Esophagus squamous epithelium (tissue), 5 donors: ENCODE data around the gene ATL3. TPM values are rescaled to one million over a fixed set of nuclear protein-coding genes. Genes with fewer than 3 reads are reported as not detected.

Experiments
- DNase-seq: peaks from one replicate; lab custom pipeline; 2025; lab: John Stamatoyannopoulos, UW
- H3K27ac ChIP-seq, 4 donors: fragments of 200-600 bp; sonication (generic); one replicate each; pipeline ENCODE4 v1.5.1; 2016 to 2019; ENCODE audit warnings: mild to moderate bottlenecking in 1 of 4
- H3K27me3 ChIP-seq, 4 donors: fragments of 200-600 bp; sonication (generic); 1 replicate in 3 of 4; 2 replicates in 1 of 4; pipeline versions ENCODE4 v1.5.1 to v1.6.0; 2017 to 2021; ENCODE audit warnings: antibody characterized with exemption in 1 of 4
- H3K36me3 ChIP-seq, 3 donors: fragments of 200-600 bp; sonication (generic); one replicate each; pipeline ENCODE4 v1.5.1; 2016 to 2019
- H3K4me1 ChIP-seq, 3 donors: fragments of 200-600 bp; sonication (generic); one replicate each; pipeline ENCODE4 v1.5.1; 2017 to 2019
- H3K4me3 ChIP-seq, 4 donors: fragments of 200-600 bp; sonication (generic); 1 replicate in 3 of 4; 2 replicates in 1 of 4; pipeline ENCODE4 v1.5.1; 2016 to 2019; ENCODE audit warnings: mild to moderate bottlenecking in 2 of 4, moderate library complexity in 1 of 4
- H3K9me3 ChIP-seq, 3 donors: fragments of 200-600 bp; sonication (generic); one replicate each; pipeline ENCODE4 v1.5.1; 2016 to 2019
- POLR2A ChIP-seq, 4 donors: fragments of 450-650 bp; IDR thresholded peaks; one replicate each; pipeline ENCODE4 v1.6.1; 2017; ENCODE audit warnings: antibody characterized with exemption in 4 of 4, mild to moderate bottlenecking in 4 of 4, moderate library complexity in 3 of 4
- WGBS, 2 donors: methylation state at CpG; one replicate each; pipeline ENCODE4 v1.1.5; 2018; 5-methylcytosine and 5-hydroxymethylcytosine counted together
- intact Hi-C: fragments of 100-400 bp; cut with DNase I; formaldehyde crosslinking; loops from one replicate; pipeline ENCODE4 v1.15.0; 2022
- total RNA-seq, 4 donors: library from RNA; depleted of rRNA; stranded (reverse); fragments of >200 nt; gene quantifications; one replicate each; pipeline ENCODE4 v1.1.0, GENCODE V29; 2016
- TF ChIP-seq, protein P1 (sequence below), 6 experiments: fragments of 450-650 bp in 4 of 6; fragments of 200-600 bp in 2 of 6; sonication (generic) in 2 of 6; IDR thresholded peaks; one replicate each; pipeline ENCODE4 v1.5.1; 2016 to 2019; ENCODE audit warnings: antibody characterized with exemption in 6 of 6, mild to moderate bottlenecking in 4 of 6, moderate library complexity in 4 of 6
- donor health status: DM: yes; HTN: yes; CAD: no.

Gene ATL3
- total RNA-seq, 4 donors from 2014 or later, result 39.1 to 79.7 (median 55.3) TPM

DNA sequence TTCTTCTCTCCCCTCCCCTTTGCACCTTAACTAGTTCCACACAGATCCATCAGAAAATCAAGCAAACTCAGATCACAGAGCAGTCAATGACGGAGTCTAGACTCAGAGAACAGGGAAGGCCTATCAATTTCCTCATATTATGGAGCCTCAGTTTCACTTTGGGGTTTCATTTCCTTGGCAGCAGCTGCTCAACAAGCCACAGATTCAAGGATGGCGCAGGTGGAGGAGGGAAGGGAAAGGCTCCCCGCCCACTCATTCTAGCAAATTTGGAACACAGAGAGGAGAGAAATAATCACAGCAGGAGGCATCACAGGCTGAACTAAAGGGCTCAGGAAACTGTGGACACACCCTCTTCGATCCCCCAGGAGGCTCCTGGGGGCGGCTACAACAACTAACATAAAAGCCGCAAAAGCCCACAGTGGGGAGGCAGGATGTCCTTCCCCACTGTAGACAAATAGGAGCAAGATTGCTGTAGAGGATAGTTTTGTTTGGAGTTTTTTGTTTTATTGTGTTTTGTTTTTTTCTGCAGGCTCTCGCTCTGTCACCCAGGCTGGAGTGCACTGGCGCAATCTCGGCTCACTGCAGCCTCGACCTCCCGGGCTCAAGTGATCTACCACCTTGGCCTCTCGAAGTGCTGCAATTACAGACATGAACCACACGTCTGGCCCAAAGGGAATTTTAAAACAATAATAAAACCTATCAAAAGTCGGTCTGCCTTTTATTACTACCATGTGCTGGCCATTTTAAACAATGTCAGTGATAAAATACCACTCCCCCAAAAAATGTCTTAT lies 60.4 kb downstream of the ATL3 start:
- intact Hi-C loops, result no loop called here
- H3K27me3 ChIP-seq, result peaks cover 0 to 13% (median 0%) of the 10 kb centered on the region in 4 donors
- H3K27ac ChIP-seq, result peak overlapping the region in 2 of 4 donors; percentile 2 to 60
- peak overlapping the region in 1 of 4 donors; percentile 0 for H3K4me3 ChIP-seq
- H3K4me1 ChIP-seq, result peaks cover 4 to 54% (median 18%) of the 10 kb centered on the region in 3 donors
- no peak for DNase-seq
- H3K9me3 ChIP-seq, result no peaks in the 10 kb centered on the region
- no peak for TF ChIP-seq POLR2A (IDR thresholded peaks at IDR 0.05)
- TF ChIP-seq, protein P1, sequence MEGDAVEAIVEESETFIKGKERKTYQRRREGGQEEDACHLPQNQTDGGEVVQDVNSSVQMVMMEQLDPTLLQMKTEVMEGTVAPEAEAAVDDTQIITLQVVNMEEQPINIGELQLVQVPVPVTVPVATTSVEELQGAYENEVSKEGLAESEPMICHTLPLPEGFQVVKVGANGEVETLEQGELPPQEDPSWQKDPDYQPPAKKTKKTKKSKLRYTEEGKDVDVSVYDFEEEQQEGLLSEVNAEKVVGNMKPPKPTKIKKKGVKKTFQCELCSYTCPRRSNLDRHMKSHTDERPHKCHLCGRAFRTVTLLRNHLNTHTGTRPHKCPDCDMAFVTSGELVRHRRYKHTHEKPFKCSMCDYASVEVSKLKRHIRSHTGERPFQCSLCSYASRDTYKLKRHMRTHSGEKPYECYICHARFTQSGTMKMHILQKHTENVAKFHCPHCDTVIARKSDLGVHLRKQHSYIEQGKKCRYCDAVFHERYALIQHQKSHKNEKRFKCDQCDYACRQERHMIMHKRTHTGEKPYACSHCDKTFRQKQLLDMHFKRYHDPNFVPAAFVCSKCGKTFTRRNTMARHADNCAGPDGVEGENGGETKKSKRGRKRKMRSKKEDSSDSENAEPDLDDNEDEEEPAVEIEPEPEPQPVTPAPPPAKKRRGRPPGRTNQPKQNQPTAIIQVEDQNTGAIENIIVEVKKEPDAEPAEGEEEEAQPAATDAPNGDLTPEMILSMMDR (IDR thresholded peaks at IDR 0.05), result peak in 1 of 6 experiments; percentile 4
- 68 to 78% methylated on average over 12 to 14 of the region's 14 CpGs for WGBS, 2 donors
- H3K36me3 ChIP-seq, result no peaks in the 10 kb centered on the region

DNA sequence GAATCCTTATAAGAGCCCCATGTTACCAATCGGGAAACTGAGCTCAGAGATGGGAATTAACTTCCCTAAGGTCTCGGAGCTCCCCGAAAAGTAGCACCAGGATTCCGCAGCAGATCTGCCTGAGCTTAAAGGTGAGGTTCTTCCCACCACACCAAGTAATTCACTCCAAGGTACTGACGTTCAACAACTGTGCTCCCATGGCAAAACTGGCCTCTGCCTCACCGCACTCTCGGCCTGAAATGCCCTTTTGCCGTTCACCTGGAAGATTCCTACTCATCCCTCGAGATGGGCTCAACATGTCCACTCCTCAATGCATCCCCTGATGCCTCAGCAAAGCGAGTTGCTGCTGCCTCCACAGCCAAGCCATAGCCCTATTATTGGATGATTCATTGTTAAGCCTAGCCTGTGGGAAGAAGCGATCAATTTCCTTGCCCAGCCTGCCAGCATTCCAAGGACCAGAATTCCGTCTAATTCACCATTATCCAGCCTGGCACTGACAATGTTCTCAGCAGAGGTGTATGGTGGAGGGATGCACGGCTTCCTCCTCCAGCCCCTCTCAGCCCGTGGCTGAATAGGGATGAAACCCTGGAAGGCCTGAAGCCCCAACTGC lies 61.1 kb downstream of the ATL3 start:
- DNase-seq, result no peak
- TF ChIP-seq POLR2A (IDR thresholded peaks at IDR 0.05), result no peak
- TF ChIP-seq, protein P1 (IDR thresholded peaks at IDR 0.05), result no peak
- Histone ChIP-seq H3K4me3 (no peak overlapping the region), H3K27ac (peak overlapping the region in 2 of 4 donors; percentile 2 to 60), H3K9me3 (no peaks in the 10 kb centered on the region), H3K36me3 (no peaks in the 10 kb centered on the region), H3K4me1 (peaks cover 4 to 54% (median 18%) of the 10 kb centered on the region in 3 donors), H3K27me3 (peaks cover 0 to 13% (median 0%) of the 10 kb centered on the region in 4 donors)
- WGBS, 2 donors, result 87 to 95% methylated on average over 9 to 10 of the region's 14 CpGs
- intact Hi-C loops, result no loop called here

DNA sequence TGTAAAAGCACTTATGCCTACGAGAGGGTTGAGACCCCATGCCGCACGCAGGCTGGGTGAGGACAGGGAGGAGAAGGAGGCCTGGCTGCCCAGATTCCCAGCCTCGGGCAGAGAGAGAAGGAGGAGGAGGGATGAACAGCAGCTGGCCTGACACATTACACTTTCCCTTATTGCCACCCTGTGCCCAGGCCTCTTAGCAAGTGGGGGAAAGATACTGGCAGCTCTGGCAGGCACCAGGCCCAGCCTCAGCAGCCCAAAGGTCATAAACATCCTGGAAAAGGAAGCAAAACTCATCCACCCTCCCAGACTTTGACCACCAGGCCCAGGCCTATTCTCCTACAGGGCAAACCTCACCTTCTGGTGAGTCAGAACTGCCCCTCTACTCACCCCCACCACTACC lies 61.6 kb downstream of the ATL3 start:
- Histone ChIP-seq H3K4me3 (no peak overlapping the region), H3K27ac (peak overlapping the region in 2 of 4 donors; percentile 2 to 60), H3K9me3 (no peaks in the 10 kb centered on the region), H3K4me1 (peaks cover 4 to 52% (median 18%) of the 10 kb centered on the region in 3 donors), H3K36me3 (no peaks in the 10 kb centered on the region), H3K27me3 (peaks cover 0 to 13% (median 0%) of the 10 kb centered on the region in 4 donors)
- 69 to 80% methylated on average over 4 of the region's 4 CpGs for WGBS, 2 donors
- intact Hi-C loops, result no loop called here
- DNase-seq, result no peak
- no peak for TF ChIP-seq POLR2A (IDR thresholded peaks at IDR 0.05)
- TF ChIP-seq, protein P1 (IDR thresholded peaks at IDR 0.05), result no peak

DNA sequence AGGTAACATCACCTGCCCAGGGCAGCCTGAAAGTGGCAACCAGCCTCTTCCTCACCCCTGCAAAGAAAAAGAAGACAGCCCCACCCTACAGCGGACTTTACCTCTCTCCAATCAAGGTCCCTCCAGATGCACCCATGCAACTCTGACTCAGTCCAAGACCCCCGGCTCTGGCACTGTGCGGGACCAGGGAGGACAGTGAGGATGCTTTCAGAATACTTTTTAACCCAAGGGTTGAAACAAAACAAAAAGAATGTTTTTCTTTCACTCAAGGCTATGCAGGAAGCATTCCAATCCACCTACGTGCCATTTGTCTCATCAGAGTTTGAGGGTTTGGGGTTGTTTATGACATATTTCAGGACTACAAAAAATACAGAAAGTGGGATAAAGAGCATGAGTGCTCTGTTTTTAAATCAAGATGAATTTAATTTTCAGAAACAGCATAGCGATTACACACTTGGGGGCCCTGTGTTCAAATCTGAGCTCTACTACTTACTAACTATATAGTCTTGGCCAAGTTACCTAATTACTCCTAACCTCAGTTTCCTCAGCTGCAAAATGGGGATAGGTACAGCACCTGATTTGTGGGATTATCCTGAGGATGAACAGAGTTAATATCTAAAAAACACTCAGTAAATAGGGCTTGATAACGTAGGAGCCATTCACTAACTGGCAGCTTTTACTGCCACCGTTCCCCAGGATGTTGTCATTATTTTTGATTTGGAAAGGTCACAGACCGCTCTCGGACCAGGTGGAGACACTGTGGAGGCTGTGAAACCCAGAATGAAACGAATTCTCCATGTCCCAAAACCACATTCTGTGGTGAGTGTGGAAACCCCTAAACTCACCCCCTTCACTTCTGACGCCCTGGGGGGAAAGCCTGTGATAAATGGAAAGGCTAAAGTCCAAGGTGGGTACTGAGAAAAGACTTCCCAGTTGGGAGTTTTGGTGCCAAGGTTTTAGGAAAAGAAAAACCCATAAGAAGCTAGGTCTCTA lies 62.5 kb downstream of the ATL3 start:
- 78 to 82% methylated on average over 11 of the region's 11 CpGs for WGBS, 2 donors
- peaks cover under 1 to 43% (median 18%) of the 10 kb centered on the region in 3 donors for H3K4me1 ChIP-seq
- no peak for DNase-seq

More for the DNA sequence above, 62.5 kb downstream of the ATL3 start:
- intact Hi-C loops, result no loop called here
- Histone ChIP-seq H3K27me3 (peaks cover 0 to 6% (median 0%) of the 10 kb centered on the region in 4 donors), H3K4me3 (no peak overlapping the region), H3K27ac (no peak overlapping the region), H3K9me3 (no peaks in the 10 kb centered on the region), H3K36me3 (no peaks in the 10 kb centered on the region)
- no peak for TF ChIP-seq POLR2A (IDR thresholded peaks at IDR 0.05)
- TF ChIP-seq, protein P1 (IDR thresholded peaks at IDR 0.05), result no peak
